GM10266 (cell line): ENCODE measurements around the gene SLC27A4.

ENCODE experiments used
- DNase-seq: peaks from one replicate; pipeline ENCODE4 v3.0.0; 2012; ENCODE audit errors: extremely low spot score
- TF ChIP-seq, protein P1 (sequence below): IDR thresholded peaks from 2 replicates; pipeline ENCODE4 v1.5.1; 2012; ENCODE audit warnings: mild to moderate bottlenecking, low read depth; ENCODE audit not compliant: control insufficient read depth, insufficient read depth; ENCODE audit errors: missing control alignments

SLC27A4 gene

DNA sequence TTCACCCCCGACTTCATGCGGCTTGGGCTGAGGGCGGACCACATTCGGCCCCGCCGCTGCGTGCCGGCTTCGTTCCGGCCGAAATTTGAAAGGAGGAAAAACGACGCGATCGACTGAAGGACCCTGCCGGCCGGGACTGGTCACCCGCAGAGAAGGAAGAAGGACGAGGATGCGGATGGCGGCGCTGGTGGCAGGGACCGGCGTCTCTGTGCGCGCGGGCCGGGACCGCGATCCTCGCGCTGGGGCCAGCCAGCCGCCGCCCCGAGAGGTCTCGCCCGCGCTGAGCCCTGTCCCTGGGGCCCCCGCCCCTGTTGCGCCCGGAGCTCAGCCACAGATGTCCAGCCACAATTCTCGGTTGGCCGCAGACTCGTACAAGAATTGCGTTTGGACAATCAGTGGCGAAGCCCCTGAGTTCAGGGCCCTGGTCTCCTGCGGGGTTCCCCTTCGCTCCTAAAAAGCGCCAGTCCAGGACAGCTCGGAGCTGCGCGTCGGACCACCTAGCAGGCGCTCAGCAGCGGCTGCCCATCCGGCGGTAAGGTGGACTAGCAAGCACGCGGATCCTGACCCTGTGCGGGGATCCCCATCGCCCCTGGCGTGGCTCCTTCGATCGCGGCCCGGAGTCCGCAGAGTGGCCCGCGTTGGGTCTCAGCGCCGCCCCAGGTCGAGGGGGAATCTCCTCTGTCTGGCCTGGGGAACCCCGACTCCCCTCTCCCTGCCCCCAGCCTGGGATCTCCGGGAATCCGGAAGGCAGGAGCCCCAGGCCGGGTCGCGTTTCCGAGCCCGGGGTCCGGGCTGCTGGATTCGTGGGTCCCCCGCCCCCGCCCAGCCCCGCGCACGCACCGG, 52.2 kb downstream of the SLC27A4 start:
- TF ChIP-seq, protein P1, sequence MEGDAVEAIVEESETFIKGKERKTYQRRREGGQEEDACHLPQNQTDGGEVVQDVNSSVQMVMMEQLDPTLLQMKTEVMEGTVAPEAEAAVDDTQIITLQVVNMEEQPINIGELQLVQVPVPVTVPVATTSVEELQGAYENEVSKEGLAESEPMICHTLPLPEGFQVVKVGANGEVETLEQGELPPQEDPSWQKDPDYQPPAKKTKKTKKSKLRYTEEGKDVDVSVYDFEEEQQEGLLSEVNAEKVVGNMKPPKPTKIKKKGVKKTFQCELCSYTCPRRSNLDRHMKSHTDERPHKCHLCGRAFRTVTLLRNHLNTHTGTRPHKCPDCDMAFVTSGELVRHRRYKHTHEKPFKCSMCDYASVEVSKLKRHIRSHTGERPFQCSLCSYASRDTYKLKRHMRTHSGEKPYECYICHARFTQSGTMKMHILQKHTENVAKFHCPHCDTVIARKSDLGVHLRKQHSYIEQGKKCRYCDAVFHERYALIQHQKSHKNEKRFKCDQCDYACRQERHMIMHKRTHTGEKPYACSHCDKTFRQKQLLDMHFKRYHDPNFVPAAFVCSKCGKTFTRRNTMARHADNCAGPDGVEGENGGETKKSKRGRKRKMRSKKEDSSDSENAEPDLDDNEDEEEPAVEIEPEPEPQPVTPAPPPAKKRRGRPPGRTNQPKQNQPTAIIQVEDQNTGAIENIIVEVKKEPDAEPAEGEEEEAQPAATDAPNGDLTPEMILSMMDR = no peak
- DNase-seq = no peak

- no peak for DNase-seq
- TF ChIP-seq, protein P1 = no peak
Measured at GRCh38 chr9:128393145-128393775, 52.9 kb downstream of the SLC27A4 start.

GRCh38 chr9:128393970-128394369, 53.6 kb downstream of the SLC27A4 start:
- DNase-seq = no peak
- TF ChIP-seq, protein P1 = no peak

DNA sequence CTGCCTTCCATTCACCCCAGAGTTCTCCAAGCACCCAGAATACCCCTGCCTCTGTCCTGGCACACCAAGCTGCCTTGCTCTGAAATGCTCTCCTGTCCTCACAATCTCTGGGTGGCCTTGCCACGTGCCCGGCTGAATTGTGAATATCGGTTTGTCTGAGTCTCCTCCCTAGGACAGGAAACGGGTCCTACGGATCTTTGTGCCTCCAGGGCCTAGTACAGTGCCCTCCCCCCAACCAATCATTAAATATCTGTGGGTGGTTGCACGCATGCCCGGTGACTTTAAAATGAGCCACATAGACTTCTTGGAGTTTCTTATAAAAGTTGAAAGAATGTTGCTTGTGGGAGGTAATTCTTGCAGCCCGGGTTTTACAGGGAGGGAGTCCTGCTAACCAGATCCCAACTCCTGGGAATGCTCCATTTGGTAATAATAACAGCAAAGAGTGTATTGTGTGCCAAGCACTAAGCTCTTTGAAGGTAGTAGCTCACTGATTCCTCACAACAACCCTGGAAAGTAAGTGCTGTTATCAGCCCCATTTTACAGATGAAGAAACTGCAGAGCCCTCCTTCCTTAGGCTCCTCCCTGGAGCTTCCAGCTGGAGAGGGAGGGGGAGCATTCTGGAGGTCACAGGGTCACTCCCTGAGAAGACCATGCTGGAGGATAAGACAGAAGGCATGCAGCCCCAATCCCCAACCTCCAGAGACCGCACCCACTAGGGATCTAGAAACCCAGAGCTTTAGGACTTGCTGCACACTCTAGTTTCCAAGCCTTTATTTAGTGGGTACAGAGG, 54.2 kb downstream of the SLC27A4 start:
- no peak for DNase-seq
- TF ChIP-seq, protein P1 = no peak

- DNase-seq = no peak
- TF ChIP-seq, protein P1 = no peak
Measured at GRCh38 chr9:128396970-128397613, 56.8 kb downstream of the SLC27A4 start.

DNA sequence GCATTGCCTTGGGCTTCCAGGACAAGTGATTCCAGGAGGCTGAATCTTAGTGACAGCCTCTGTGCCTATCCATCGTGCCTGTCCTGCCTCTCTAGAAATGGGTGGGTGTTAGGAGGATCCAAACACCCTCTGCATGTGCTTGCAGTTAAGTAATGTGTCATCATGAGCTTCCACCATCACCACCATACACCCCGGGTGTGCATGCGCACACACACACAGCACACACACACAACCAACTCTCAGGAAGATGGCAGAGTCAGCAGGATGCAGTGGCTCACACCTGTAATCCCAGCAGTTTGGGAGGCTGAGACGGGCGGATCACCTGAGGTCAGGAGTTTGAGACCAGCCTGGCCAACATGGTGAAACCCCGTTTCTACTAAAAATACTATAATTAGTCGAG, 57.5 kb downstream of the SLC27A4 start:
- DNase-seq = no peak
- TF ChIP-seq, protein P1 = no peak
